ENCODE measurements around the gene SMC1B. TPM values are rescaled to one million over a fixed set of nuclear protein-coding genes. Genes with fewer than 3 reads are reported as not detected.

Gene SMC1B
- total and polyA plus RNA-seq, 9 of the 15 experiments (the other 6 are each of a cell fraction or from before 2014, with no cell fraction given): 0.03 TPM; not detected in 8

DNA sequence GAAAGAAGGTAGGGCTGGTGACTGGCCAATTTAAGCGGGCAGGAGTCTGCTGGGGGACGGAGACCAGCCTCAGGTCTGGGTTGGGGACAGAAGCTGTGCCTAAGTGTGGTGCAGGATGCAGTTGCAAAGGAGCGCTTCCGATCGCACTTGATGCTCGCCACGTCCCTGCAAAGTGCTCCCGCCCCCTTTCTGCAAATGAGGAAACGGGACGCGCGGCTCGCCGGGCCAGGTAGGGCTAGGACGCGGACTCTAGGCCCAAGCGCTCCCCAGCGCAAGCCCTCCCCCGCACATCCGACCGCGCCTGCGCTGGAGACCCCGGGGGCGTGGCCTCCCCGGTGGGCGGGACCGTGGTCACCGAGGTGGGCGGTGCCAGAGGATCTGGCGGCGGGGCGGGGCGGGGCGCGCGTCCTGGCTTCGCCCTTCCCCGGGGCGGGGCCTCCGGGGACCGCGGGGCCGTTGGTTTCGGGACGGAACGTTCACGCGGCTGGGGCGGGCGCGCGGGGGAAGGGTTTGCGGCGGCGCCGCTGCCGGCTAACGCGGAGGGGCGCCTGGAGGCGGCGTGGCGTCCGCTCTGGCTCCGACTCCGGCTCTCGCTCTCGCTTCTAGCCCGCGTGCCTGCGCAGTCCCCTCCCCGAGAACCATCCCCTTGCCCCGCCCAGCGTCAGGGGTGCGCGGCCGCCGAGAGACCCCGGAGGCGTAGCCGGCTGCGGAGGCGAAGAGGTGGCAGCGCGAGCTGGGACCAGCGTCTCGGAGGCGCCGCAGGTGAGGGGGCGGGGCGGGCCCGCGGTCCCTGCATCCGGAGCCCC, 103.8 kb downstream of the SMC1B start, which contains the start of gene FAM118A (continued):
- TF ChIP-seq, protein P1, sequence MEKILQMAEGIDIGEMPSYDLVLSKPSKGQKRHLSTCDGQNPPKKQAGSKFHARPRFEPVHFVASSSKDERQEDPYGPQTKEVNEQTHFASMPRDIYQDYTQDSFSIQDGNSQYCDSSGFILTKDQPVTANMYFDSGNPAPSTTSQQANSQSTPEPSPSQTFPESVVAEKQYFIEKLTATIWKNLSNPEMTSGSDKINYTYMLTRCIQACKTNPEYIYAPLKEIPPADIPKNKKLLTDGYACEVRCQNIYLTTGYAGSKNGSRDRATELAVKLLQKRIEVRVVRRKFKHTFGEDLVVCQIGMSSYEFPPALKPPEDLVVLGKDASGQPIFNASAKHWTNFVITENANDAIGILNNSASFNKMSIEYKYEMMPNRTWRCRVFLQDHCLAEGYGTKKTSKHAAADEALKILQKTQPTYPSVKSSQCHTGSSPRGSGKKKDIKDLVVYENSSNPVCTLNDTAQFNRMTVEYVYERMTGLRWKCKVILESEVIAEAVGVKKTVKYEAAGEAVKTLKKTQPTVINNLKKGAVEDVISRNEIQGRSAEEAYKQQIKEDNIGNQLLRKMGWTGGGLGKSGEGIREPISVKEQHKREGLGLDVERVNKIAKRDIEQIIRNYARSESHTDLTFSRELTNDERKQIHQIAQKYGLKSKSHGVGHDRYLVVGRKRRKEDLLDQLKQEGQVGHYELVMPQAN (IDR thresholded peaks at IDR 0.05; ENCODE audit: borderline replicate concordance): no peak
- TF ChIP-seq ZNF232 (CRISPR knock-in tag; IDR thresholded peaks at IDR 0.05) (no peak), POLR2B (IDR thresholded peaks at IDR 0.05; ENCODE audit: low read depth, partially characterized antibody) (peak; percentile 40), BRF1 (IDR thresholded peaks at IDR 0.05; ENCODE audit: borderline replicate concordance, extremely low read depth, insufficient read length) (no peak), RFX5 (IDR thresholded peaks at IDR 0.05; ENCODE audit: low read depth, low read length) (no peak), RBM17 (IDR thresholded peaks at IDR 0.05; ENCODE audit: borderline replicate concordance, low read depth, low read length) (no peak), ZNF75A (CRISPR knock-in tag; IDR thresholded peaks at IDR 0.05) (no peak), KDM4B (IDR thresholded peaks at IDR 0.05; ENCODE audit: borderline replicate concordance in 2 of 2, low read depth in 1 of 2) (no peak), MEF2A (IDR thresholded peaks at IDR 0.05; ENCODE audit: control insufficient read depth, low read depth, low read length) (no peak), ZFP1 (CRISPR knock-in tag; IDR thresholded peaks at IDR 0.05) (no peak), TCF3 (CRISPR knock-in tag; IDR thresholded peaks at IDR 0.05) (peak; percentile 35; the same call in 1 of the 2 replicates), ASH1L (IDR thresholded peaks at IDR 0.05; ENCODE audit: borderline replicate concordance, low read depth, partially characterized antibody) (no peak), THRAP3 (IDR thresholded peaks at IDR 0.05; ENCODE audit: borderline replicate concordance) (no peak)
- TF ChIP-seq, protein P2, sequence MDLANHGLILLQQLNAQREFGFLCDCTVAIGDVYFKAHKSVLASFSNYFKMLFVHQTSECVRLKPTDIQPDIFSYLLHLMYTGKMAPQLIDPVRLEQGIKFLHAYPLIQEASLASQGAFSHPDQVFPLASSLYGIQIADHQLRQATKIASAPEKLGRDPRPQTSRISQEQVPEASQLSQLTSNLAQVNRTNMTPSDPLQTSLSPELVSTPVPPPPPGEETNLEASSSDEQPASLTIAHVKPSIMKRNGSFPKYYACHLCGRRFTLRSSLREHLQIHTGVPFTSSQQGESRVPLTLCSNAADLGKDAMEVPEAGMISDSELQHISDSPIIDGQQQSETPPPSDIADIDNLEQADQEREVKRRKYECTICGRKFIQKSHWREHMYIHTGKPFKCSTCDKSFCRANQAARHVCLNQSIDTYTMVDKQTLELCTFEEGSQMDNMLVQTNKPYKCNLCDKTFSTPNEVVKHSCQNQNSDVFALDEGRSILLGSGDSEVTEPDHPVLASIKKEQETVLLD (IDR thresholded peaks at IDR 0.05): no peak
- TF ChIP-seq, protein P3, sequence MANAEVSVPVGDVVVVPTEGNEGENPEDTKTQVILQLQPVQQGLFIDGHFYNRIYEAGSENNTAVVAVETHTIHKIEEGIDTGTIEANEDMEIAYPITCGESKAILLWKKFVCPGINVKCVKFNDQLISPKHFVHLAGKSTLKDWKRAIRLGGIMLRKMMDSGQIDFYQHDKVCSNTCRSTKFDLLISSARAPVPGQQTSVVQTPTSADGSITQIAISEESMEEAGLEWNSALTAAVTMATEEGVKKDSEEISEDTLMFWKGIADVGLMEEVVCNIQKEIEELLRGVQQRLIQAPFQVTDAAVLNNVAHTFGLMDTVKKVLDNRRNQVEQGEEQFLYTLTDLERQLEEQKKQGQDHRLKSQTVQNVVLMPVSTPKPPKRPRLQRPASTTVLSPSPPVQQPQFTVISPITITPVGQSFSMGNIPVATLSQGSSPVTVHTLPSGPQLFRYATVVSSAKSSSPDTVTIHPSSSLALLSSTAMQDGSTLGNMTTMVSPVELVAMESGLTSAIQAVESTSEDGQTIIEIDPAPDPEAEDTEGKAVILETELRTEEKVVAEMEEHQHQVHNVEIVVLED (CRISPR knock-in tag; IDR thresholded peaks at IDR 0.05): peak; percentile 78
- TF ChIP-seq, protein P4, sequence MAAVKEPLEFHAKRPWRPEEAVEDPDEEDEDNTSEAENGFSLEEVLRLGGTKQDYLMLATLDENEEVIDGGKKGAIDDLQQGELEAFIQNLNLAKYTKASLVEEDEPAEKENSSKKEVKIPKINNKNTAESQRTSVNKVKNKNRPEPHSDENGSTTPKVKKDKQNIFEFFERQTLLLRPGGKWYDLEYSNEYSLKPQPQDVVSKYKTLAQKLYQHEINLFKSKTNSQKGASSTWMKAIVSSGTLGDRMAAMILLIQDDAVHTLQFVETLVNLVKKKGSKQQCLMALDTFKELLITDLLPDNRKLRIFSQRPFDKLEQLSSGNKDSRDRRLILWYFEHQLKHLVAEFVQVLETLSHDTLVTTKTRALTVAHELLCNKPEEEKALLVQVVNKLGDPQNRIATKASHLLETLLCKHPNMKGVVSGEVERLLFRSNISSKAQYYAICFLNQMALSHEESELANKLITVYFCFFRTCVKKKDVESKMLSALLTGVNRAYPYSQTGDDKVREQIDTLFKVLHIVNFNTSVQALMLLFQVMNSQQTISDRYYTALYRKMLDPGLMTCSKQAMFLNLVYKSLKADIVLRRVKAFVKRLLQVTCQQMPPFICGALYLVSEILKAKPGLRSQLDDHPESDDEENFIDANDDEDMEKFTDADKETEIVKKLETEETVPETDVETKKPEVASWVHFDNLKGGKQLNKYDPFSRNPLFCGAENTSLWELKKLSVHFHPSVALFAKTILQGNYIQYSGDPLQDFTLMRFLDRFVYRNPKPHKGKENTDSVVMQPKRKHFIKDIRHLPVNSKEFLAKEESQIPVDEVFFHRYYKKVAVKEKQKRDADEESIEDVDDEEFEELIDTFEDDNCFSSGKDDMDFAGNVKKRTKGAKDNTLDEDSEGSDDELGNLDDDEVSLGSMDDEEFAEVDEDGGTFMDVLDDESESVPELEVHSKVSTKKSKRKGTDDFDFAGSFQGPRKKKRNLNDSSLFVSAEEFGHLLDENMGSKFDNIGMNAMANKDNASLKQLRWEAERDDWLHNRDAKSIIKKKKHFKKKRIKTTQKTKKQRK (IDR thresholded peaks at IDR 0.05; ENCODE audit: borderline replicate concordance, low read depth, low read length): no peak
- TF ChIP-seq, protein P5, sequence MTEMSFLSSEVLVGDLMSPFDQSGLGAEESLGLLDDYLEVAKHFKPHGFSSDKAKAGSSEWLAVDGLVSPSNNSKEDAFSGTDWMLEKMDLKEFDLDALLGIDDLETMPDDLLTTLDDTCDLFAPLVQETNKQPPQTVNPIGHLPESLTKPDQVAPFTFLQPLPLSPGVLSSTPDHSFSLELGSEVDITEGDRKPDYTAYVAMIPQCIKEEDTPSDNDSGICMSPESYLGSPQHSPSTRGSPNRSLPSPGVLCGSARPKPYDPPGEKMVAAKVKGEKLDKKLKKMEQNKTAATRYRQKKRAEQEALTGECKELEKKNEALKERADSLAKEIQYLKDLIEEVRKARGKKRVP (CRISPR knock-in tag; IDR thresholded peaks at IDR 0.05): no peak

Measured in K562 (cell line).